ENCODE data around the gene GRB10.

The GRB10 gene

GRCh38 chr7:50661345-50662040, 121.2 kb downstream of the GRB10 start:
- Histone ChIP-seq H4K91ac (ENCODE audit: low read length) (no peak overlapping the region), H3K27me3 (ENCODE audit: control insufficient read depth in 1 of 2, insufficient read depth in 1 of 2, low read length in 2 of 2) (no peaks in the 10 kb centered on the region), H2AK5ac (ENCODE audit: low read length, severe bottlenecking) (no peak overlapping the region), H4K8ac (ENCODE audit: low read length) (no peak overlapping the region), H3K4me1 (ENCODE audit: control insufficient read depth, insufficient read depth, low read depth, low read length) (peaks cover 39% of the 10 kb centered on the region), H2AFZ (ENCODE audit: low read depth, low read length) (no peak overlapping the region), H3K14ac (ENCODE audit: low read length in 2 of 2) (peak overlapping the region in 1 of 2 experiments; percentile 44), H3K9me3 (ENCODE audit: control insufficient read depth, low read length) (no peaks in the 10 kb centered on the region), H3K36me3 (ENCODE audit: control insufficient read depth in 1 of 2, insufficient read depth in 2 of 2, low read depth in 1 of 2, low read length in 2 of 2) (peaks cover 22 to 59% of the 10 kb centered on the region in 2 experiments), H3K18ac (ENCODE audit: low read depth in 1 of 2, low read length in 2 of 2) (peak overlapping the region in 1 of 2 experiments; percentile 13), H2BK120ac (ENCODE audit: low read depth, low read length) (no peak overlapping the region), H3K4me2 (ENCODE audit: low read length, poor library complexity, severe bottlenecking) (no peak overlapping the region), H2BK5ac (ENCODE audit: low read depth, low read length, poor library complexity, severe bottlenecking) (no peak overlapping the region), H3K79me1 (replicated peaks; ENCODE audit: low read length, poor library complexity, severe bottlenecking) (peaks cover 55% of the 10 kb centered on the region), H3K4me3 (ENCODE audit: insufficient read depth in 1 of 2, low read depth in 1 of 2, low read length in 2 of 2) (no peak overlapping the region), H3K23ac (ENCODE audit: low read length in 2 of 2) (no peak overlapping the region), H2BK12ac (ENCODE audit: low read length in 2 of 2) (peak overlapping the region in 1 of 2 experiments; percentile 52), H3K4ac (ENCODE audit: low read depth in 1 of 2, low read length in 2 of 2) (no peak overlapping the region), H3K9ac (ENCODE audit: low read length) (no peak overlapping the region), H3K27ac (ENCODE audit: low read length, poor library complexity, severe bottlenecking) (no peak overlapping the region), H2BK15ac (ENCODE audit: low read depth, poor library complexity, severe bottlenecking) (no peak overlapping the region)
- WGBS, result 90% methylated on average over 9 of the region's 9 CpGs
- no peak for DNase-seq

GRCh38 chr7:50660830-50661175, 121.9 kb downstream of the GRB10 start:
- Histone ChIP-seq H3K18ac (ENCODE audit: low read depth in 1 of 2, low read length in 2 of 2) (no peak overlapping the region), H3K9ac (ENCODE audit: low read length) (no peak overlapping the region), H3K9me3 (ENCODE audit: control insufficient read depth, low read length) (no peaks in the 10 kb centered on the region), H2BK5ac (ENCODE audit: low read depth, low read length, poor library complexity, severe bottlenecking) (no peak overlapping the region), H3K4ac (ENCODE audit: low read depth in 1 of 2, low read length in 2 of 2) (no peak overlapping the region), H3K79me1 (replicated peaks; ENCODE audit: low read length, poor library complexity, severe bottlenecking) (peaks cover 55% of the 10 kb centered on the region), H2BK15ac (ENCODE audit: low read depth, poor library complexity, severe bottlenecking) (no peak overlapping the region), H2AFZ (ENCODE audit: low read depth, low read length) (no peak overlapping the region), H2AK5ac (ENCODE audit: low read length, severe bottlenecking) (no peak overlapping the region), H3K27me3 (ENCODE audit: control insufficient read depth in 1 of 2, insufficient read depth in 1 of 2, low read length in 2 of 2) (no peaks in the 10 kb centered on the region), H2BK12ac (ENCODE audit: low read length in 2 of 2) (peak overlapping the region in 1 of 2 experiments; percentile 55), H4K8ac (ENCODE audit: low read length) (no peak overlapping the region), H3K4me3 (ENCODE audit: insufficient read depth in 1 of 2, low read depth in 1 of 2, low read length in 2 of 2) (no peak overlapping the region), H3K27ac (ENCODE audit: low read length, poor library complexity, severe bottlenecking) (no peak overlapping the region), H2BK120ac (ENCODE audit: low read depth, low read length) (no peak overlapping the region), H3K36me3 (ENCODE audit: control insufficient read depth in 1 of 2, insufficient read depth in 2 of 2, low read depth in 1 of 2, low read length in 2 of 2) (peaks cover 26 to 52% of the 10 kb centered on the region in 2 experiments), H3K4me1 (ENCODE audit: control insufficient read depth, insufficient read depth, low read depth, low read length) (peaks cover 40% of the 10 kb centered on the region), H3K4me2 (ENCODE audit: low read length, poor library complexity, severe bottlenecking) (no peak overlapping the region), H4K91ac (ENCODE audit: low read length) (peak overlapping the region; percentile 56), H3K23ac (ENCODE audit: low read length in 2 of 2) (no peak overlapping the region), H3K14ac (ENCODE audit: low read length in 2 of 2) (no peak overlapping the region)
- no peak for DNase-seq
- WGBS, result 97% methylated on average over 5 of the region's 5 CpGs

GRCh38 chr7:50660040-50660829, 122.5 kb downstream of the GRB10 start:
- Histone ChIP-seq H2BK15ac (ENCODE audit: low read depth, poor library complexity, severe bottlenecking) (no peak overlapping the region), H2AK5ac (ENCODE audit: low read length, severe bottlenecking) (no peak overlapping the region), H3K9ac (ENCODE audit: low read length) (no peak overlapping the region), H3K4me3 (ENCODE audit: insufficient read depth in 1 of 2, low read depth in 1 of 2, low read length in 2 of 2) (no peak overlapping the region), H3K4ac (ENCODE audit: low read depth in 1 of 2, low read length in 2 of 2) (no peak overlapping the region), H2BK120ac (ENCODE audit: low read depth, low read length) (no peak overlapping the region), H2AFZ (ENCODE audit: low read depth, low read length) (no peak overlapping the region), H3K27ac (ENCODE audit: low read length, poor library complexity, severe bottlenecking) (no peak overlapping the region), H2BK12ac (ENCODE audit: low read length in 2 of 2) (no peak overlapping the region), H3K14ac (ENCODE audit: low read length in 2 of 2) (peak overlapping the region in 1 of 2 experiments; percentile 12), H4K8ac (ENCODE audit: low read length) (no peak overlapping the region), H2BK5ac (ENCODE audit: low read depth, low read length, poor library complexity, severe bottlenecking) (no peak overlapping the region), H3K4me2 (ENCODE audit: low read length, poor library complexity, severe bottlenecking) (no peak overlapping the region), H3K79me1 (replicated peaks; ENCODE audit: low read length, poor library complexity, severe bottlenecking) (peaks cover 51% of the 10 kb centered on the region), H3K18ac (ENCODE audit: low read depth in 1 of 2, low read length in 2 of 2) (peak overlapping the region in 1 of 2 experiments; percentile 5), H3K9me3 (ENCODE audit: control insufficient read depth, low read length) (no peaks in the 10 kb centered on the region), H3K36me3 (ENCODE audit: control insufficient read depth in 1 of 2, insufficient read depth in 2 of 2, low read depth in 1 of 2, low read length in 2 of 2) (peaks cover 28 to 47% of the 10 kb centered on the region in 2 experiments), H3K4me1 (ENCODE audit: control insufficient read depth, insufficient read depth, low read depth, low read length) (peaks cover 35% of the 10 kb centered on the region), H4K91ac (ENCODE audit: low read length) (peak overlapping the region; percentile 4), H3K23ac (ENCODE audit: low read length in 2 of 2) (no peak overlapping the region), H3K27me3 (ENCODE audit: control insufficient read depth in 1 of 2, insufficient read depth in 1 of 2, low read length in 2 of 2) (no peaks in the 10 kb centered on the region)
- WGBS, result 92% methylated on average over 30 of the region's 30 CpGs
- no peak for DNase-seq

- WGBS, result 96% methylated on average over 17 of the region's 17 CpGs
- peaks cover 48% of the 10 kb centered on the region for H3K79me1 ChIP-seq (replicated peaks; ENCODE audit: low read length, poor library complexity, severe bottlenecking)
- no peaks in the 10 kb centered on the region for H3K9me3 ChIP-seq (ENCODE audit: control insufficient read depth, low read length)
- no peak overlapping the region for H2AFZ ChIP-seq (ENCODE audit: low read depth, low read length)
- H3K36me3 ChIP-seq (ENCODE audit: control insufficient read depth in 1 of 2, insufficient read depth in 2 of 2, low read depth in 1 of 2, low read length in 2 of 2), result peaks cover 28 to 46% of the 10 kb centered on the region in 2 experiments
- H2BK15ac ChIP-seq (ENCODE audit: low read depth, poor library complexity, severe bottlenecking), result no peak overlapping the region
- no peak overlapping the region for H4K8ac ChIP-seq (ENCODE audit: low read length)
- no peak overlapping the region for H2BK5ac ChIP-seq (ENCODE audit: low read depth, low read length, poor library complexity, severe bottlenecking)
- no peak overlapping the region for H3K18ac ChIP-seq (ENCODE audit: low read depth in 1 of 2, low read length in 2 of 2)
- H2BK120ac ChIP-seq (ENCODE audit: low read depth, low read length), result no peak overlapping the region
- H3K4me1 ChIP-seq (ENCODE audit: control insufficient read depth, insufficient read depth, low read depth, low read length), result peaks cover 33% of the 10 kb centered on the region
- no peak overlapping the region for H2BK12ac ChIP-seq (ENCODE audit: low read length in 2 of 2)
- H3K23ac ChIP-seq (ENCODE audit: low read length in 2 of 2), result no peak overlapping the region
- no peak overlapping the region for H3K4me3 ChIP-seq (ENCODE audit: insufficient read depth in 1 of 2, low read depth in 1 of 2, low read length in 2 of 2)
- H3K4ac ChIP-seq (ENCODE audit: low read depth in 1 of 2, low read length in 2 of 2), result no peak overlapping the region
- DNase-seq, result no peak
- H2AK5ac ChIP-seq (ENCODE audit: low read length, severe bottlenecking), result no peak overlapping the region
- H3K4me2 ChIP-seq (ENCODE audit: low read length, poor library complexity, severe bottlenecking), result no peak overlapping the region
- no peak overlapping the region for H3K27ac ChIP-seq (ENCODE audit: low read length, poor library complexity, severe bottlenecking)
- no peak overlapping the region for H3K14ac ChIP-seq (ENCODE audit: low read length in 2 of 2)
- H3K27me3 ChIP-seq (ENCODE audit: control insufficient read depth in 1 of 2, insufficient read depth in 1 of 2, low read length in 2 of 2), result no peaks in the 10 kb centered on the region
- no peak overlapping the region for H4K91ac ChIP-seq (ENCODE audit: low read length)
- H3K9ac ChIP-seq (ENCODE audit: low read length), result no peak overlapping the region
Measured at GRCh38 chr7:50659329-50659965, 123.2 kb downstream of the GRB10 start.

Data from mesenchymal stem cell (in vitro differentiated cells and primary cell).